RPMI8226 (cell line): ENCODE results near the gene POR.
A peak's percentile ranks its signal among the peaks of the same experiment; 100 is the strongest.
"Not testable (repeated sequence)": the region's sequence is repeated elsewhere in the genome, so short reads cannot be mapped to it uniquely, and the experiment has no call there.

Source experiments
- DNase-seq: peaks from one replicate; pipeline ENCODE4 v3.0.0-alpha.2; 2015

The POR gene

DNA sequence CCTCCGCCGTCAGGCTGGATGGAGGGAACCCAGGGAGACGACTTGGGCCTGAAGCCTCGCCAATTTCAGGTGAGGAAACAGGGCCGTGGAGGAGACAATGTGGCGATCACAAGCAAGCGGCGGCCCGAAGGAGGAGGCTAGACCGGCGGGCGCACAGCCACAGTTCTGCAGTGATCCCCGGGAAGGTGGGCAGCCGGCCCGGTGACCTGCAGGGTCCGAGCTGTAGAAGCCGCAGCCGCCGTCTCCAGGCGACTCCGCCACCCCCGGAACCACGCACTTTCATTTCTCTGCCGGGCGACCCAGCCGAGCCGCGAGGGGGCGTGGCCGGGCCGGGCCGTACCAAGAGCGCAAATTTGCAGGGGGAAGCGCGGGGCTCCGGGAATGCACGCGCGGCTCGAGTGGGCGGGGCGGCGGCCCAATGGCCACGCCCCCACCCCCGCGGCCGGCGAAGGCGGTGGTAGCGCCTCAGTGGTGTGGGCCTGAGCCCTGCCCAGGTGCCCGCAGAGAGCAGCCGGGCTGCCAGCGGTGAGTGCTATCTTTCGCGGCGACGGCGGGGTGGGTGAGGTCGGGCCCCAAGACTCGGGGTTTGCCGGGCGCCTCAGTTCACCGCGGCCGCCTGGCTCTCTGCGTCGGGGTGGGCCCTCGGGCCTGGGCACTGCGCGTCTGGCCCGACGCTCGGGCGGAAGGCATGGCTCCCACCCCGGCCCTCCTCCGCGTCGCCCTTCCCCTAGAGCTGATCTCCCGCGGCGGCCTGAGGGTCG is at the start of gene POR:
Gene POR, plus strand, starts transcription at position 501 of the 761 bp plus-strand sequence. CDS start 38,847 bp downstream, outside the sequence.
- peak; percentile 98 for DNase-seq

DNA sequence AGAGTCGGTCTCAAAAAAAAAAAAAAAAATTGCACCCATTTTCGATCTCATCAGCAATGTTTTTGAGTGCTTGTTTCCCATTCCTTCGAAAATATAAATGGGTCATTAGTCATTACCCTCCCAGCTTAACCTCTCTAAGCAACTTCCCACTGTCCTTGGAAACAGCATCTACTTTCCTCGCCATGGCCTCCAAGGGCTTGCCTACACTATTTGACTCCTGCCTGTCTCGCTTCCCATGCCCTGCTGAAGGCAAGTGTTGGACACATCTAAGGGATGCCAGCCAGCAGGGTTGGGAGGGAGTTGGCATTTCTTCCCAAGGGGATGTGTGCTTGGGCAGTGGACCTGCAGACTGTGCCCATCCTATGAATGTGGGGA is 48.9 kb upstream of the POR start:
- DNase-seq: no peak

DNA sequence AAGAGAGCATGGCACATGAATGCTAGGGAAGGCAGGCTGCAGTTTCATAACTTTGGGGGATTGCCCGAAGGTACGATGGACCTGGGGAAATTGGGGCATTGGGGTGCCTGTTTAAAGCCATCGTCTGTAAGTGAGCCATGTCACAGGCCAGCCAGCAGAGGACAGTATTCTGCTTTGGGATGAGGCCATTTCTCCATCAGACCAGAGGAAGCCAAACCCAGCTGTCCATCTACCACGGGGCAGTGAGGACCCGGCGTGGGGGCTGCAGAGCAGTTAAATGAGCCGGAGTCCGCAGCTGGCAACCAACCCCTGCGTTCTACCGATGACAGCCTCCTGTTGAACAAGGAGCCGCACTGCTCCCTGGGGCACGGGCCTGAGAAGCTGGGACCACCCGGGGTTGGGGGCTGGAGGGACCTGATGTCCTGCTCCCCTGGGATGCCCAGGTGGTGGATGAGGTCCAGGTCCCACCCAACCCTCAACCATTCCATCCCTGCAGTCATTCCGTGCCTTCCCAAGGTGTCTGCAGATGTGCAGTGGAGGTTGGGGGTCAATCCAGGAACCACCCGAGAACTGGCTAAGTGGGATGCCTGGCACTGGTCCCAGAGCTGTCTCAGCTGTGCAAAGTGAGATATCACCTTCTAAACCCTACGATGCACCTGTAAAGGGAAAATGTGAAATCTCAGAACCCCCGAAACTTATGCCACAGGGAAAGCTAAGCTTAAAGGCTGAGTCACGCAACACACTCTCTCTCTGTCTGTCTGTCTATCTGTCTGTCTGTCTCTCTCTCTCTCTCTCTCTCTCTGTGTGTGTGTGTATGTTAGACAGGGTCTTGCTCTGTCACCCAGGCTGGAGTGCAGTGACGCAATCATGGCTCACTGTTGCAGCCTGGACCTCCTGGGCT is 48.2 kb upstream of the POR start:
- peak; percentile 90 for DNase-seq

DNA sequence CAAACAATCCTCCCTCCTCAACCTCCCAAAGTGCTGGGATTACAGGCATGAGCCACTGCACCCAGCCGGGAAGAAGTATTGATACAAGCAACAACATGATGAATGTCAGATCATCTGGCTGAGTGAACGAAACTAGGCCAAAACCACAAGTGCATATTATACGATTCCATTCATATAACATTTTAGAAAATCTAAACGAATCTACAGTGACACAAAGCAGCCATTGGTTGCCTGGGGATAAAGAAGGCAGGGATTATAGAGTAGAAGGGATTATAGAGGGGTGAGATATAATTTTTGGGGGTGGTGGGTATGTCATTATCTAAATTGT is 47.6 kb upstream of the POR start:
- peak; percentile 57 for DNase-seq

DNA sequence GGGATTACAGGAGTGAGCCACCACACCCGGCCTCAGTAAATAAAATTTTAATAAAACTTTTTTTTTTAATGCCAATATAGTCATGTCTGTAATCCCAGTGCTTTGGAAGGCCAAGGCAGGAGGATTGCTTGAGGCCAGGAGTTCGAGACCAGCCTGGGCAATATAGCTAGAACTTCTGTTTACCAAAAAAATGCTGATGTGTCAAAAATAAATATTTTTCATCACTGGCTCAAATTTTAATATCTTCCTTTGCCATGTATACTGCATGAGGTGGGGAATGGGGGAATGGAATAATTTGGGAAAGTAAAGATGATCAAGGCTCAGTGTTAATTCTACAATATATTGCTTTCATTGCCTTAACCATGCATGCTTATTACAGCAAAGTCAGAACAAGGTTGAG is 46.8 kb upstream of the POR start:
- no peak for DNase-seq

DNA sequence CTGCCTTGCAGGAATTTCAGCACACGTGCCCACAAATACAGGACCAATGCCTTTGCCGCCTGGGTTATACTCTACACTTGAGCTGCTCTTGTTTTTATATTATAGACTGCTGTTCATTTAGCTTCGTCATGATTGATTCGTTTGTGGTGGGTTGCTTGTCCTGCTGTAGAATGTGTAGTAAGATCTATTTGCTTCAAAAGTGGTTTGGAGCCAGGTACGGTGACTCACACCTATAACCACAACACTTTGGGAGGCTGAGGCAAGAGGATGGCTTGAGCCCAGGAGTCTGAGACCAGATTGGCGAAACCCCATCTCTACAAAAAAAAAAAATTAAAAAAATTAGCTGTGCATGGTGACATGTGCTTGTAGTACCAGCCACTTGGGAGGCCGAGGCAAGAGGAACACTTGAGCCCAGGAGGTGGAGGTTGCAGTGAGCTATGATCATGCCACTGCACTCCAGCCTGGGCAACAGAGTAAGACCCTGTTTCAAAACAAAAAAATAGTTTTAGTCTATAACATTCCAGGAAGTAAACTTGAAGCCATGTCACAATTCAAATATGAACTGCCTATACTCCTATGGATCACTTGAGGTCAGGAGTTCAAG is 45.1 kb upstream of the POR start:
- DNase-seq: no peak

DNA sequence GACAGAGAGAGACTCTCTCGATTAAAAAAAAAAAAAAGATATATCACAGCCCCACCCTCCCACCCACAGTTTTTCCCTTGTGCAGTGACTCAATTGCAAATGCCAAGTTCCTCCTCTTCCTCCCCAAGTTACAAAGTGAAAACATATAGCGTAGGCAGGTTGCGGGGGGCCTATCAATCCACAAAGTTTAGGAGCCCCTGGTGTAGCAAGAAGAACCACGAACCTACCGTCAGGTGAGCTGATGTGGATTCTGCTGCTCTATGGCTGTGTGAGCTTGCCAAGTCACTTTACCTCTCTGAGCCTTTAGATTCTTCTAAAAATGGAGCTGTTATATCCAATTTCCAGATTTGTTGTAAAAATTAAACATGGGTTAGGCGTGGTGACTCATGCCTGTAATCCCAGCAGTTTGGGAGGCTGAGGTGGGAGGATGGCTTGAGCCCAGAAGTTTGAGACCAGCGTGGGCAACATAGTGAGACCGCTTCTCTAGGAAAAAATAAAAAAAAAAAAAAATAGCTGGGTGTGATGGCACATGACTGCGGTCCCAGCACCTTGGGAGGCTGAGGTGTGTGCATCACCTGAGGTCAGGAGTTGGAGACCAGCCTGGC is 44.3 kb upstream of the POR start:
- no peak for DNase-seq

DNA sequence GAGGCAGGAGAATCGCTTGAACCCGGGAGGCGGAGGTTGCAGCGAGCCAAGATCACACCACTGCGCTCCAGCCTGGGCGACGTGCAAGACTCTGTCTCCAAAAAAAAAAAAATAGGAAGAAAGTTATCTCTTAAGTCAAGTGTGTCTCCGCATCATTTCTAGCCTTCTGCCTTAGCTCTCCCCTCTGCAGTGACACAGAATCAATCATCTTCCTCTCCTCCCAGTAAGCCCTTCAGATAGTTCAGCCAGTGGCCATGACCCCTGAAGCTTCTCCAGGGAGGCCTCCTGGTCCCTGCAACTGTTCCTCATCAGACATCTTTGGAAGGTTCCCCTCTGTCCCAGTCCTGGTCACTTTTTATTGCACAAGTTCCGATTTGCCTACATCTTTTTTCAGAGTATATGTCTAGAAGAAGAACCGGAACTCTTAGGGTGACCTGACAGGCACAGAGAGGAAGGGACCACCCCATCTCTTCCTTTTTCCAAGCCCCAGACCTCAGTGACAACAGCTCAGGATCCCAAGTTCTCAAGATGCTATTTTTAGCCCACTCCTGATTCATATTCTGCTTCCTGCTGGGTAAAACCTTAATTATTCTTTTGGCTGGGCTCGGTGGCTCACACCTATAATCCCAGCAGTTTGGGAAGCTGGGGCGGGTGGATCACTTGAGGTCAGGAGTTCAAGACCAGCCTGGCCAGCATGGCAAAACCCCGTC is 42.7 kb upstream of the POR start:
- DNase-seq: no peak

DNA sequence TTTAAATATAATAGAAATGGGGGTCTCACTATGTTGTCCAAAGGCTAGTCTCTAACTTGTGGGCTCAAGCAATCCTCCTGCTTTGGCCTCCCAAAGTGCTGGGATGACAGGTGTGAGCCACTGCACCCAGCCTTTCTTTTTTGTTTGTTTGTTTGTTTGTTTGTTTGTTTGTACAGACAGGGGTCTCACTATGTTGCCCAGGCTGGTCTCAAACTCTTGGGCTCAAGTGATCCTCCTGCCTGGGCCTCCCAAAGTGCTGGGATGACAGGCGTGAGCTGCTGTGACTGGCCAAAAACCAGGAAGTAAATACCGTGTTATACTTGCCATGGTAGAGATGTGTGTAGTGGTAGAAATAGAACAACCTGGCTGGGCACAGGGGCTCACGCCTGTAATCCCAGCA is 40.8 kb upstream of the POR start:
- DNase-seq: not testable (repeated sequence)

DNA sequence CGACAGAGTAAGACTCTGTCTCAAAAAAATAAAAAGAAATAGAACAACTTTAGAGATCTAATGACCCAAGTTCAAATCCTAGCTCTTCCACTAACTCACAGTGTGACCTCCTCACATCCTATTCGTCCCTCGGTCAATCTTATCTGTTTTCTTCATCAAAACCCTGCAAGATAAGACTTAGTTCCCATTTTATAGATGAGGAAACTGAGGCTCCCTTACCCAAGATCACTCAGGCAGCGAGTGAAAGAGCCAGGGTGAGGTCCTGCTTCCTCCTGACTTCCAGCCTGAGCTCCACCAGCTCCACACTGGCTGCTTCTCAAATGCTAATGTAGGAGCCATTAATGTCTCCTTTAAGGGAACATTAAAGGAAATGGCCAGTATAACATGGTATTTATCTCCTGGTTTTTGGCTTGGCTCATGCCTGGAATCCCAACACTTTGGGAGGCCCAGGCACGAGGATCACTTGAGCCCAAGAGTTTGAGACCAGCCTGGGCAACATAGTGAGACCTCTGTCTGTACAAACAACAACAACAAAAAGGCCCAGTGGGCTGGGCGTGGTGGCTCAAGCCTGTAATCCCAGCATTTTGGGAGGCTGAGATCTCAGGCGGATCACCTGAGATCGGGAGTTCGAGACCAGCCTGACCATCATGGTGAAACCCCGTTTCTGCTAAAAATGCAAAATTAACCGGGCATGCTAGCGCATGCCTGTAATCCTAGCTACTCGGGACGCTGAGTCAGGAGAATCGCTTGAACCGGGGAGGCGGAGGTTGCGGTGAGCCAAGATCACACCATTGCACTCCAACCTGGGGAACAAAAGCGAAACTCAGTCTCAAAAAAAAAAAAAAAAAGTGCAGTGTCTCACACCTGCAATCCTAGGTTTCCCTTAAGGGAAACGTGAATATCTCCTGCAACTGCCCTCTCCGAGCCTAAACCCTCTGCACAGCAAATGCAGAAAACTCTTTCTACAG is 39.6 kb upstream of the POR start:
- DNase-seq: peak; percentile 95

DNA sequence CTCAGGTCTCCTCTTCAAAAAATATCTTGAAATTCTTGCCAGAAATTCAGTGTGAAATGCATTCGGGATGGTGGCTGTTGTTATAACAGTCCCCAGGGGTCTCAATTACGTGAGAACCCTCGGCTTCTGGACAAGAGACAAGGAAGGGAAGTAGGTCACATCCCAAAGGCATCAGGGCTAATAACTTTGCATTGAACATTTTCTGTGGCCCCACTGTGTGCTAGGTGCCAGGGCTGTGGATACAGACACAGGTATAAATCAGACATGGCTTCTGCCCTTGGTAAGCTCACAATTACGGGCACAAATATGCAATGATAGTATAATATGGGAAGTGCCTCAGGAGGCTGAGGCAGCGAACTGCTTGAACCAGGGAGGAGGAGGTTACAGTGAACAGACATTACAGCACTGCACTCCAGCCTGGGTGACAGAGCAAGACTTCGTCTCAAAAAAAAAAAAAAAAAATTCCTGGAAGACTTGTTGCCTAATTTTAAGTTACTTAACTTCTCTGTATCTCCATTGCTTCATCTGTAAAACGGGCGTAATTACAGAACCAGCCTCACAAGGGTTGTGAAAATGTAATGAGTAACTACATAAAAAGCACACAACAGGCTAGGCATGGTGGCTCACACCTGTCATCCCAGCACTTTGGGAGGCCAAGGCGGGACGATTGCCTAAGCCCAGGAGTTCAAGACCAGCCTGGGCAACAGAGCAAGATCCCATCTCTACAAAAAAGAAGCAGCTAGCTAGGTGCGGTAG is 38.7 kb upstream of the POR start:
- peak; percentile 46 for DNase-seq

DNA sequence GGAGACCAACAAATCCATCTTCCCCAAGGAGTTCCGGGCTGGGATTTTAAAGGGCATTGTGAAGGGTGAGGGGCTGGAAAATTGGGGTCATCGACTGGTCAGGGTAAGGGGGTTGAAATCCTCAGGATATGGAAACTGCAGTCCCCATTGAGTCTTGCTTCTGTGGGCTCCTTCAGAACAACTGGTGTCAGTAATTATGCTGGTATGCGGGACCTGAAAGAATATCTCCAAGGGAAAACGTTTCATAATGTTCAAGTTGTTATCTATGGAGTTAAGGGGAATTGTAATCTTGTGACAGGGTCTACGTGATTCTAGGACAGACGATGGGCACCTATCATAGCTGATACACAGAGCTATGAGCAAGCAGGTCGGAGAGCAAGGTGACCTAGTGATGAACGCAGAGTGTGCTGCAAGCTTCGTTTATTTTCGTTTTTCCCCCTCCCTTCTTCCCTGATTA is 36.6 kb upstream of the POR start:
- no peak for DNase-seq

DNA sequence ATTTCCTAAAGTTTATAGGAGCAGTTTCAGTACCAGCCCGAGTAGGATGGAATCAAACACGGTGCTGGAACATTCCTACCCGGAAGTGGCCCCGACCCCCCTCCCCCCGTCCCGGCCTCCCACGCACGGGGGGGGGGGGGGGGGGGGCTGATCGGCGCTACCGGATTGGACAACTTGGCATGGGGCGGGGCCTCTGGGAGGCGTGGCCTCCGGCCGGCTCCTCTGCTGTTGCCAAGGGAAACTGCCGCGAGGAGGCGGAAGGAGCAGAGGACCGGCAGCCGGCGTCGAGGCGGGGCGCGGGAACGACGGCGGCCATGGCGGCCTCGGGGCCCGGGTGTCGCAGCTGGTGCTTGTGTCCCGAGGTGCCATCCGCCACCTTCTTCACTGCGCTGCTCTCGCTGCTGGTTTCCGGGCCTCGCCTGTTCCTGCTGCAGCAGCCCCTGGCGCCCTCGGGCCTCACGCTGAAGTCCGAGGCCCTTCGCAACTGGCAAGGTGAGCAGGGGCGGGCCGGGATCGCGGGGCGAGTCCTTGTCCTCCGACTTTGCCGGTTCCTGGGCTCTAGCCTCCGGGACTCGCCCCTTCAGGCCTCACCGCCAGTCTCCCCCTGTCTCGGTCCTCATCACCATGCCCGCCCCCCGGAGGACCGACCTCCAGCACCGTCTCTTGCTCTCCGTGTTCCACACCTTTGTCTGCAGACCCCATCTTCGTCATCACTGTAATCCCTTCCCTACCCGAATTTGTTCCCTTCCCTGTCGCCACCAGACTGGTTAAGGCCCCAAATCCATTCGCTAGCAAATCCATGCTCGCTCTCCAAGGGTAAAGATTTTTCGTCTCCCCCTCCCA is 36.0 kb upstream of the POR start, which contains the start of gene RHBDD2:
Gene RHBDD2, plus strand, starts transcription at position 266 of the 843 bp plus-strand sequence. Its CDS starts 49 bp downstream, at position 315.
- peak; percentile 98 for DNase-seq

DNA sequence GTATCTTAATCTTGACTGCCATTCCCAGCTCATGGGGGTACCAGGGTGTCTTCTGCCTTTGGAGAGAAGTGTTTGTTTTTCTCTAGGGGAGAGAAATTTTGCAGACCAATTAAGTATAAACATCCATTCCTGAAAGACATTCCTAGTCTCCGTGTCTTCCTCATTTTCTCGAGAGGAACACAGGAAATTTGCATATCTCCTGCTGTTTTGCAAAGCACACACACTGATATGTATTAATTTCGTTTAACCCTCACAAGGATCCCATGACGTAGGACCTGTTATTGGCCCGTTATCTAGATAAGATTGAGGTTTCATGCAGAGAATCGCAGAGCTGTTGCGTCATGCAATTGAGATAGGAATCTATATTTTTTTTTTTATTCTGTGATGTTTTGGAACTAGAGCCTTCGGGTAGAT is 35.2 kb upstream of the POR start:
- no peak for DNase-seq

DNA sequence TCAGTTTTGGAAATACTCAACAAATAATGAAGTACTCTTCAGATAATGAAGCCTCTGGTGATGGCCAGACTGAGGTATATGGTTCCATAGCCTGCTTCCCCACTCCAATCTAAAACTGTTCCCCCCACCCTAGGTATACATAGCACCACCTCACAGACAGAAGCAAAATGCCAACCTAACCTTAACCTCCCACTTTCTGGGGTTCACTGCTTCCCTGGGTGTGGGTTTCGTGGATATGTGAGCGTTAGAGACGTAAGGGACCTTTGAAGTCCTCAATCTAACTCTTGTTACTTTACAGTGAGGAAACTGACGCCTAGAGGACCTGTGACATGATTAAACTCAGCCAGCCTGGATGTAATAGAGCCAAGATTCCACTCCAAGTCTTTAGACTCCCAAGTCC is 34.7 kb upstream of the POR start:
- DNase-seq: no peak

DNA sequence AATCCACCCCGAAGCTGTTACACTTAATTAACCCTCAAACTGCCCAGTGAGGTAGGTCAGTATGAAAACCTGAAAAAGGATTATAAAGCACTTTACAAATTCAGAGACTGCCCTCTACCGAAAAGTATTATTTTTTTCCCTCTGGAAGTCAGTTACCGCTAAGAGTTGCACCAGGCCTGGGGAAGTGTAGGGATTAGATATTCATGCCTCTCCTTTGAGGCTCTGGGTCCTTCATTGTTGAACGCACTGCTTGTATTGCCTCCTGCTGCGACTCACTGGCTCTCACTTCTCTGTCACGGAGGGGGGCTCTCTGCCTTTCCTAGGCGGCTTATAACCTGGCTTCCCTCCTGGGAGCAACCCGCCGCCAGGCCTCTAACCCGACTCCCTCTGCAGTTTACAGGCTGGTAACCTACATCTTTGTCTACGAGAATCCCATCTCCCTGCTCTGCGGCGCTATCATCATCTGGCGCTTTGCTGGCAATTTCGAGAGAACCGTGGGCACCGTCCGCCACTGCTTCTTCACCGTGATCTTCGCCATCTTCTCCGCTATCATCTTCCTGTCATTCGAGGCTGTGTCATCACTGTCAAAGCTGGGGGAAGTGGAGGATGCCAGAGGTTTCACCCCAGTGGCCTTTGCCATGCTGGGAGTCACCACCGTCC is 33.4 kb upstream of the POR start:
- no peak for DNase-seq

DNA sequence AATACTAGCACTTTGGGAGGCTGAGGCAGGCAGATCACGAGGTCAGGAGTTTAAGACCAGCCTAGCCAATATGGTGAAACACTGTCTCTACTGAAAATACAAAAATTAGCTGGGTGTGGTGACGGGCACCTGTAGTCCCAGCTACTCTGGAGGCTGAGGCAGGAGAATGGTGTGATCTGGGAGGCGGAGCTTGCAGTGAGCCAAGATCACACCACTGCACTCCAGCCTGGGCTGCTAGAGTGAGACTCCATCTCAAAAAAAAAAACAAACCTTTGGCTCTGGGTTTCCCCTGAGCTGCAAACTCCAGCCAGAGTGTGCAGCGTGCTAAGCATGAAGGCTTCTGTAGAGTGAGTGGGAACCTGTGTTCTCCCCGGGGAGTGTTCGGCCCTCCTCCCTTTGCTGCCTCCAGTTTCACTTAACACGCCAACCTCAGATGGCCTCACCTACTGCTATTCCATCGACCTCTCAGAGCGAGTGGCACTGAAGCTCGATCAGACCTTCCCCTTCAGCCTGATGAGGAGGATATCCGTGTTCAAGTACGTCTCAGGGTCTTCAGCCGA is 31.6 kb upstream of the POR start:
- DNase-seq: not testable (repeated sequence)

DNA sequence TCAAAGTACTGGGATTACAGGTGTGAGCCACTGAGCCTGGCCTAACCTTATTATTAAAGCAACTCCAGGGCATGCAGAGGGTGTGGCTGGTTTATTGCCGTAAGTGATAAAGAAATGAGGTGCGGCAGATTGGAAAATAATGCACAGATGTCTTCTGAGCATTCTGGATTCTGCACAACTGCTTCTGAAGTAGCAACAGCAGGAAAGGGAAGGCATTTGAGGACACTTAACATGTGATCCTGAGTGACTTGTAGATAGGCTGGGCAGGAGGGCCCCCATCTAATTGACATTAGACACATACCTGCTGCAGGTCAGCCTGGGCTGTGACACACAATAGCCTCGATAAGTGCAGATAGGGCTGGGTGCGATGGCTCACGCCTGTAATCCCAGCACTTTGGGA is 30.5 kb upstream of the POR start:
- DNase-seq: no peak

DNA sequence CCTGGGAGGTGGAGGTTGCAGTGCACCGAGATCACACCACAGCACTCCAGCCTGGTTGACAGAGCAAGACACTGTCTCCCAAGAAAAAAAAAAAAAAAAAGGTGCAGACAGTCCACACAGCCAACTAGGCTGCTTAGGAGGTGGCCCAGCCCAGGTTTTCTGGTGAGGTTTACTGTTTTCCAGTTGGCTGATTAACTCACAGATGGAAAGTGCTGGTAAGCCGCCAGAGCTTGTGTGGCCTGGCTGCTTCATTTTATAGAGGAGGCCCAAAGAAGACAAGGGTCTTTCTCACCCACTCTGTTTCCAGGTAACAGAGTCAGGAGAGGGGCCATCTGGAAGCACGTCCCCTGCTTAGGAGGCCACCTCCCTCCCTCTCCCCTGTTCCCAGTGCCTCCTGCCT is 29.9 kb upstream of the POR start:
- DNase-seq: no peak
